OCI-LY7 (cell line): ENCODE results near the gene KLF15. TPM values are rescaled to one million over a fixed set of nuclear protein-coding genes. Genes with fewer than 3 reads are reported as not detected.

Experiments used
- BruUV-seq: library from RNA; stranded (reverse); fragments of 400-500 nt; replicated peaks from 2 replicates; lab custom pipeline; 2021; lab: Mats Ljungman, UMichigan
- CTCF ChIA-PET: fragments of 300-600 bp; sonication (Branson Sonifier 250); formaldehyde crosslinking; loops from one replicate; lab custom pipeline; 2022; ENCODE audit warnings: antibody characterized with exemption; ENCODE audit not compliant: unreplicated experiment; lab: Charles Lee
- POLR2A ChIA-PET: fragments of 300-600 bp; sonication (Branson Sonifier 250); formaldehyde crosslinking; loops from one replicate; lab custom pipeline; 2022; ENCODE audit warnings: antibody characterized with exemption; lab: Charles Lee
- DNase-seq: peaks from one replicate; pipeline ENCODE4 v3.0.0-alpha.2; 2015; ENCODE audit warnings: low spot score
- H2AFZ ChIP-seq: fragments of 200-600 bp; sonication (generic), shearing (Covaris generic); 2 replicates; pipeline ENCODE4 v1.6.1; 2014; ENCODE audit warnings: mild to moderate bottlenecking, antibody characterized with exemption, low read length, moderate library complexity
- H3K27ac ChIP-seq: fragments of 200-600 bp; sonication (generic); 2 replicates; pipeline ENCODE4 v1.5.1; 2014; ENCODE audit warnings: mixed run types, low read depth, mild to moderate bottlenecking, moderate library complexity, low read length, inconsistent platforms; ENCODE audit not compliant: poor library complexity, severe bottlenecking
- H3K36me3 ChIP-seq: fragments of 200-600 bp; sonication (generic); 2 replicates; pipeline ENCODE4 v1.6.1; 2014; ENCODE audit warnings: mild to moderate bottlenecking, antibody characterized with exemption, low read length, moderate library complexity, mixed read lengths; ENCODE audit not compliant: insufficient read depth
- H3K4me1 ChIP-seq: fragments of 200-600 bp; sonication (generic); 2 replicates; pipeline ENCODE4 v1.5.1; 2014; ENCODE audit warnings: mild to moderate bottlenecking, low read length; ENCODE audit not compliant: insufficient read depth, poor library complexity, severe bottlenecking
- H3K4me2 ChIP-seq: fragments of 200-600 bp; sonication (generic); 2 replicates; pipeline ENCODE4 v1.6.1; 2014; ENCODE audit warnings: mild to moderate bottlenecking, low read length
- H3K4me3 ChIP-seq: fragments of 200-600 bp; sonication (generic); 2 replicates; pipeline ENCODE4 v1.5.1; 2014; ENCODE audit warnings: mild to moderate bottlenecking, low read depth, low read length; ENCODE audit not compliant: poor library complexity, severe bottlenecking
- H3K79me2 ChIP-seq: fragments of 200-600 bp; sonication (generic); 2 replicates; pipeline ENCODE4 v1.6.1; 2016; ENCODE audit warnings: low read depth, mild to moderate bottlenecking, low read length, moderate library complexity, mixed read lengths; ENCODE audit not compliant: insufficient read depth
- H3K9me2 ChIP-seq: fragments of 200-600 bp; sonication (generic); 2 replicates; pipeline ENCODE4 v1.6.1; 2016; ENCODE audit warnings: mild to moderate bottlenecking, low read length, mixed read lengths; ENCODE audit not compliant: insufficient read depth
- H3K9me3 ChIP-seq: fragments of 200-600 bp; sonication (generic); 2 replicates; pipeline ENCODE4 v1.6.1; 2014; ENCODE audit warnings: mild to moderate bottlenecking, mixed run types, low read length, mixed read lengths
- H4K20me1 ChIP-seq: fragments of 200-600 bp; sonication (generic); 2 replicates; pipeline ENCODE4 v1.6.1; 2014; ENCODE audit warnings: mild to moderate bottlenecking, antibody characterized with exemption, low read length, moderate library complexity, mixed read lengths; ENCODE audit not compliant: insufficient read depth
- CTCF ChIP-seq: fragments of 200-600 bp; sonication (generic); conservative IDR thresholded peaks from 2 replicates; pipeline ENCODE4 v1.5.1; 2014; ENCODE audit warnings: mild to moderate bottlenecking, antibody characterized with exemption, low read length, moderate library complexity, mixed read lengths
- EZH2phosphoT487 ChIP-seq: fragments of 200-600 bp; sonication (generic); IDR thresholded peaks from 2 replicates; pipeline ENCODE4 v1.6.1; 2018; ENCODE audit warnings: low read depth, borderline replicate concordance, mild to moderate bottlenecking, mixed run types, antibody characterized with exemption, low read length, moderate library complexity, mixed read lengths
- intact Hi-C: fragments of 100-400 bp; cut with micrococcal nuclease; formaldehyde crosslinking; loops from one replicate; pipeline ENCODE4 v1.10.0; 2022; ENCODE audit not compliant: unreplicated experiment
- total RNA-seq, 2 experiments: library from RNA; depleted of rRNA in 1 of 2; stranded (reverse); fragments of >200 nt in 1 of 2; shearing (Covaris generic) in 1 of 2; gene quantifications; 2 replicates each; pipeline ENCODE4 v1.2.3, GENCODE V29; 2014 to 2022

Gene KLF15
- total RNA-seq, 2 experiments from 2014 or later = 12.3 to 26.4 TPM

GRCh38 chr3:126349611-126350501 lies 7.4 kb downstream of the KLF15 start:
- DNase-seq = no peak
- Histone ChIP-seq H3K36me3 (no peaks in the 10 kb centered on the region), H3K9me2 (no peaks in the 10 kb centered on the region), H3K27ac (no peak overlapping the region), H3K9me3 (no peaks in the 10 kb centered on the region), H2AFZ (no peak overlapping the region), H4K20me1 (no peaks in the 10 kb centered on the region; the same call in 1 of the 2 replicates), H3K4me3 (no peak overlapping the region), H3K4me2 (no peak overlapping the region), H3K79me2 (no peaks in the 10 kb centered on the region), H3K4me1 (peaks cover 14% of the 10 kb centered on the region)
- CTCF ChIA-PET = no interaction called here
- intact Hi-C loops = loop anchor here (10.0 kb wide), 1 partner anchor 755 kb away; the partner anchor contains the start of gene OSBPL11
- no TSS peak for BruUV-seq
- no peak for TF ChIP-seq CTCF
- no peak for TF ChIP-seq EZH2phosphoT487
- POLR2A ChIA-PET = interaction anchor here (1.4 kb wide), 1 partner anchor 14 kb away, joined by 4 read pairs; no protein-coding TSS in a partner anchor

GRCh38 chr3:126349071-126349470 lies 8.1 kb downstream of the KLF15 start:
- BruUV-seq = no TSS peak
- Histone ChIP-seq H3K27ac (no peak overlapping the region), H3K4me3 (no peak overlapping the region), H3K9me3 (no peaks in the 10 kb centered on the region), H2AFZ (no peak overlapping the region), H3K79me2 (no peaks in the 10 kb centered on the region), H3K4me1 (peaks cover 6% of the 10 kb centered on the region), H4K20me1 (no peaks in the 10 kb centered on the region; the same call in 1 of the 2 replicates), H3K36me3 (no peaks in the 10 kb centered on the region), H3K4me2 (no peak overlapping the region), H3K9me2 (no peaks in the 10 kb centered on the region)
- CTCF ChIA-PET = no interaction called here
- no peak for TF ChIP-seq EZH2phosphoT487
- TF ChIP-seq CTCF = no peak
- POLR2A ChIA-PET = no interaction called here
- intact Hi-C loops = no loop called here
- DNase-seq = no peak
